Activated naive CD4-positive, alpha-beta T cell treated with anti-CD3 and anti-CD28 coated beads, Interleukin-2, amount 50 U/mL, for 72 hours (primary cell): ENCODE results near the gene SLC25A44. TPM values are rescaled to one million over a fixed set of nuclear protein-coding genes. Genes with fewer than 3 reads are reported as not detected.
"Not testable (repeated sequence)": the region's sequence is repeated elsewhere in the genome, so short reads cannot be mapped to it uniquely, and the experiment has no call there.

ENCODE experiments used
- ATAC-seq, 2 donors: fragments of 150-1000 bp; cut with Tn5 transposase; 2 replicates each; pipeline ENCODE4 v1.10.0; 2021; ENCODE audit warnings: mild to moderate bottlenecking in 2 of 2, moderate library complexity in 2 of 2
- DNase-seq, 2 donors: peaks; one replicate each; pipeline ENCODE4 v3.0.0; 2021 to 2022; ENCODE audit warnings: low spot score in 2 of 2
- H3K27ac Mint-ChIP-seq, 2 donors: one replicate each; pipeline ENCODE4 v1.8.0; 2022; ENCODE audit warnings: mild to moderate bottlenecking in 2 of 2, mixed read lengths in 2 of 2
- H3K36me3 Mint-ChIP-seq, 2 donors: one replicate each; pipeline ENCODE4 v1.8.0; 2022; ENCODE audit warnings: mixed read lengths in 2 of 2
- H3K9me3 Mint-ChIP-seq, 2 donors: one replicate each; pipeline ENCODE4 v1.8.0; 2022; ENCODE audit warnings: mixed read lengths in 2 of 2
- total RNA-seq, 2 donors: library from RNA; stranded (reverse); gene quantifications; one replicate each; pipeline ENCODE4 v1.2.3, GENCODE V29; 2022

The SLC25A44 gene
- total RNA-seq, 2 donors from 2014 or later: 79.1 to 82.1 TPM

GRCh38 chr1:156216361-156217086 lies 22.6 kb downstream of the SLC25A44 start:
- Mint-ChIP-seq H3K27ac (peak overlapping the region; percentile 100), H3K36me3 (peaks cover 32 to 69% of the 10 kb centered on the region in 2 donors), H3K9me3 (peaks cover 7 to 14% of the 10 kb centered on the region in 2 donors)
- DNase-seq, ATAC-seq: not testable (repeated sequence)

GRCh38 chr1:156217871-156218270 lies 24.0 kb downstream of the SLC25A44 start:
- ATAC-seq: peak; percentile 35 to 69
- peaks cover 13 to 14% of the 10 kb centered on the region in 2 donors for H3K9me3 Mint-ChIP-seq
- peak in 1 of 2 donors; percentile 61 for DNase-seq
- H3K36me3 Mint-ChIP-seq: peaks cover 42 to 65% of the 10 kb centered on the region in 2 donors
- H3K27ac Mint-ChIP-seq: peak overlapping the region; percentile 100

GRCh38 chr1:156220226-156220625 lies 26.3 kb downstream of the SLC25A44 start:
- Mint-ChIP-seq H3K36me3 (peaks cover 27 to 51% of the 10 kb centered on the region in 2 donors), H3K9me3 (peaks cover 10 to 13% of the 10 kb centered on the region in 2 donors), H3K27ac (peak overlapping the region; percentile 100)
- DNase-seq (no peak), ATAC-seq (no peak)

GRCh38 chr1:156221986-156222692 lies 28.2 kb downstream of the SLC25A44 start:
- DNase-seq: no peak
- Mint-ChIP-seq H3K36me3 (peaks cover 33 to 59% of the 10 kb centered on the region in 2 donors), H3K9me3 (peaks cover 10 to 13% of the 10 kb centered on the region in 2 donors), H3K27ac (peak overlapping the region; percentile 100)
- ATAC-seq: no peak

GRCh38 chr1:156225677-156226014 lies 31.7 kb downstream of the SLC25A44 start:
- Mint-ChIP-seq H3K27ac (peak overlapping the region; percentile 89 to 97), H3K36me3 (peaks cover 32 to 58% of the 10 kb centered on the region in 2 donors), H3K9me3 (peaks cover 6 to 13% of the 10 kb centered on the region in 2 donors)
- ATAC-seq: no peak
- DNase-seq: no peak

GRCh38 chr1:156226116-156226538 lies 32.2 kb downstream of the SLC25A44 start:
- Mint-ChIP-seq H3K9me3 (peaks cover 3 to 10% of the 10 kb centered on the region in 2 donors), H3K36me3 (peaks cover 27 to 53% of the 10 kb centered on the region in 2 donors), H3K27ac (peak overlapping the region; percentile 89 to 97)
- DNase-seq (no peak), ATAC-seq (peak; percentile 4 to 41)

- no peak for ATAC-seq
- H3K36me3 Mint-ChIP-seq: peaks cover 21 to 46% of the 10 kb centered on the region in 2 donors
- no peak for DNase-seq
- peaks cover 0 to 3% of the 10 kb centered on the region in 2 donors for H3K9me3 Mint-ChIP-seq
- peak overlapping the region; percentile 89 to 97 for H3K27ac Mint-ChIP-seq
Measured at GRCh38 chr1:156226782-156227181, 32.9 kb downstream of the SLC25A44 start.

GRCh38 chr1:156228501-156228900 lies 34.6 kb downstream of the SLC25A44 start:
- ATAC-seq: peak in 1 of 2 donors; percentile 36
- Mint-ChIP-seq H3K27ac (peak overlapping the region; percentile 52 to 91), H3K9me3 (no peaks in the 10 kb centered on the region), H3K36me3 (peaks cover 12 to 35% of the 10 kb centered on the region in 2 donors)
- DNase-seq: no peak

- Mint-ChIP-seq H3K27ac (peak overlapping the region; percentile 17 to 48), H3K9me3 (no peaks in the 10 kb centered on the region), H3K36me3 (peaks cover 12 to 31% of the 10 kb centered on the region in 2 donors)
- DNase-seq (no peak), ATAC-seq (no peak)
Measured at GRCh38 chr1:156229809-156230472, 36.0 kb downstream of the SLC25A44 start.

- Mint-ChIP-seq H3K9me3 (no peaks in the 10 kb centered on the region), H3K27ac (peak overlapping the region; percentile 2 to 48), H3K36me3 (peaks cover 12 to 32% of the 10 kb centered on the region in 2 donors)
- ATAC-seq (no peak), DNase-seq (no peak)
Measured at GRCh38 chr1:156230473-156230837, 36.6 kb downstream of the SLC25A44 start.

GRCh38 chr1:156232201-156232894 lies 38.4 kb downstream of the SLC25A44 start:
- no peak for ATAC-seq
- Mint-ChIP-seq H3K27ac (peak overlapping the region in 1 of 2 donors; percentile 15), H3K36me3 (peaks cover 6 to 33% of the 10 kb centered on the region in 2 donors), H3K9me3 (no peaks in the 10 kb centered on the region)
- DNase-seq: no peak

GRCh38 chr1:156233426-156234127 lies 39.7 kb downstream of the SLC25A44 start:
- ATAC-seq (no peak), DNase-seq (no peak)
- Mint-ChIP-seq H3K9me3 (no peaks in the 10 kb centered on the region), H3K36me3 (peaks cover 6 to 33% of the 10 kb centered on the region in 2 donors), H3K27ac (no peak overlapping the region)

GRCh38 chr1:156236164-156236563 lies 42.3 kb downstream of the SLC25A44 start:
- no peak for ATAC-seq
- Mint-ChIP-seq H3K9me3 (no peaks in the 10 kb centered on the region), H3K27ac (no peak overlapping the region), H3K36me3 (peaks cover 9 to 28% of the 10 kb centered on the region in 2 donors)
- no peak for DNase-seq

- DNase-seq: no peak
- ATAC-seq: peak in 1 of 2 donors; percentile 17
Measured at GRCh38 chr1:156238248-156238647, 44.3 kb downstream of the SLC25A44 start.

GRCh38 chr1:156241311-156241811 lies 47.5 kb downstream of the SLC25A44 start:
- ATAC-seq (no peak), DNase-seq (no peak)
- peaks cover 9 to 22% of the 10 kb centered on the region in 2 donors for H3K36me3 Mint-ChIP-seq
- peak overlapping the region; percentile 22 to 58 for H3K27ac Mint-ChIP-seq
- H3K9me3 Mint-ChIP-seq: no peaks in the 10 kb centered on the region

More at GRCh38 chr1:156238248-156238647, 44.3 kb downstream of the SLC25A44 start:
- peak overlapping the region; percentile 7 to 86 for H3K27ac Mint-ChIP-seq
- H3K9me3 Mint-ChIP-seq: no peaks in the 10 kb centered on the region
- H3K36me3 Mint-ChIP-seq: peaks cover 9 to 28% of the 10 kb centered on the region in 2 donors
